Measurements from ENCODE around the gene GALNT17.

Gene GALNT17

DNA sequence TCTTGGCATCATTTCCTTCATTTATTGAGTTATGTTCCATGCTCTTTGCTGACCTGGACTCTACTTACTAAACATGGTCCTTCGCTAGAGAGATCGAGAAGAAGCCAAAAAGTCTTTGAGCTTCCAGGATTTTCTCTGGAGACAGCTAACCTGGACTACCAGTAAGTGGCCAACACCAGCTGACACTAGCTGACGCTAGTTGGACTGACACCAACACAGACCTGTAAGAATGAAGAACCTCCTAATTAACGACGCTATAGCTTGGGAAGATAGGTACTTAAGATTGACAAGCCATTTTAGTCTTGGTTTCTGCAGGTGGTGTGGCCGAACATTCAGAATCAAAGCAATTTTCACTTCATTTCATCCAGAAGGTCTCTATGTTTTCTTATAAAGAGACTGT, 66.4 kb downstream of the GALNT17 start:
- H3K4me3 ChIP-seq (ENCODE audit: low read depth, low read length), result no peak overlapping the region
- CTCF ChIA-PET, result no interaction called here
- no peaks in the 10 kb centered on the region for H3K4me1 ChIP-seq (ENCODE audit: control insufficient read depth, insufficient read depth, low read length)
- H3K27ac ChIP-seq (ENCODE audit: extremely low read depth, low read depth, low read length), result no peak overlapping the region
- H3K36me3 ChIP-seq (ENCODE audit: control insufficient read depth in 2 of 2, insufficient read depth in 1 of 2, low read length in 2 of 2), result no peaks in the 10 kb centered on the region
- POLR2A ChIA-PET, result no interaction called here
- no peaks in the 10 kb centered on the region for H3K9me3 ChIP-seq (ENCODE audit: control insufficient read depth, insufficient read depth, low read depth, low read length)
- TF ChIP-seq, protein P1, sequence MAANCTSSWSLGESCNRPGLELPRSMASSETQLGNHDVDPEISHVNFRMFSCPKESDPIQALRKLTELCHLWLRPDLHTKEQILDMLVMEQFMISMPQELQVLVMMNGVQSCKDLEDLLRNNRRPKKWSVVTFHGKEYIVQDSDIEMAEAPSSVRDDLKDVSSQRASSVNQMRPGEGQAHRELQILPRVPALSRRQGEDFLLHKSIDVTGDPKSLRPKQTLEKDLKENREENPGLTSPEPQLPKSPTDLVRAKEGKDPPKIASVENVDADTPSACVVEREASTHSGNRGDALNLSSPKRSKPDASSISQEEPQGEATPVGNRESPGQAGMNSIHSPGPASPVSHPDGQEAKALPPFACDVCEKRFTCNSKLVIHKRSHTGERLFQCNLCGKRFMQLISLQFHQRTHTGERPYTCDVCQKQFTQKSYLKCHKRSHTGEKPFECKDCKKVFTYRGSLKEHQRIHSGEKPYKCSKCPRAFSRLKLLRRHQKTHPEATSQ (tag by site-specific recombination; IDR thresholded peaks at IDR 0.05), result no peak
- no peak for TF ChIP-seq ZNF843 (tag by site-specific recombination; IDR thresholded peaks at IDR 0.05)
- TF ChIP-seq, protein P2, sequence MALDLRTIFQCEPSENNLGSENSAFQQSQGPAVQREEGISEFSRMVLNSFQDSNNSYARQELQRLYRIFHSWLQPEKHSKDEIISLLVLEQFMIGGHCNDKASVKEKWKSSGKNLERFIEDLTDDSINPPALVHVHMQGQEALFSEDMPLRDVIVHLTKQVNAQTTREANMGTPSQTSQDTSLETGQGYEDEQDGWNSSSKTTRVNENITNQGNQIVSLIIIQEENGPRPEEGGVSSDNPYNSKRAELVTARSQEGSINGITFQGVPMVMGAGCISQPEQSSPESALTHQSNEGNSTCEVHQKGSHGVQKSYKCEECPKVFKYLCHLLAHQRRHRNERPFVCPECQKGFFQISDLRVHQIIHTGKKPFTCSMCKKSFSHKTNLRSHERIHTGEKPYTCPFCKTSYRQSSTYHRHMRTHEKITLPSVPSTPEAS (tag by site-specific recombination; IDR thresholded peaks at IDR 0.05), result no peak
- no peak for TF ChIP-seq SP3 (tag by site-specific recombination; IDR thresholded peaks at IDR 0.05)
- no peak for TF ChIP-seq ZNF792 (tag by site-specific recombination; IDR thresholded peaks at IDR 0.05)
- TF ChIP-seq, protein P3, sequence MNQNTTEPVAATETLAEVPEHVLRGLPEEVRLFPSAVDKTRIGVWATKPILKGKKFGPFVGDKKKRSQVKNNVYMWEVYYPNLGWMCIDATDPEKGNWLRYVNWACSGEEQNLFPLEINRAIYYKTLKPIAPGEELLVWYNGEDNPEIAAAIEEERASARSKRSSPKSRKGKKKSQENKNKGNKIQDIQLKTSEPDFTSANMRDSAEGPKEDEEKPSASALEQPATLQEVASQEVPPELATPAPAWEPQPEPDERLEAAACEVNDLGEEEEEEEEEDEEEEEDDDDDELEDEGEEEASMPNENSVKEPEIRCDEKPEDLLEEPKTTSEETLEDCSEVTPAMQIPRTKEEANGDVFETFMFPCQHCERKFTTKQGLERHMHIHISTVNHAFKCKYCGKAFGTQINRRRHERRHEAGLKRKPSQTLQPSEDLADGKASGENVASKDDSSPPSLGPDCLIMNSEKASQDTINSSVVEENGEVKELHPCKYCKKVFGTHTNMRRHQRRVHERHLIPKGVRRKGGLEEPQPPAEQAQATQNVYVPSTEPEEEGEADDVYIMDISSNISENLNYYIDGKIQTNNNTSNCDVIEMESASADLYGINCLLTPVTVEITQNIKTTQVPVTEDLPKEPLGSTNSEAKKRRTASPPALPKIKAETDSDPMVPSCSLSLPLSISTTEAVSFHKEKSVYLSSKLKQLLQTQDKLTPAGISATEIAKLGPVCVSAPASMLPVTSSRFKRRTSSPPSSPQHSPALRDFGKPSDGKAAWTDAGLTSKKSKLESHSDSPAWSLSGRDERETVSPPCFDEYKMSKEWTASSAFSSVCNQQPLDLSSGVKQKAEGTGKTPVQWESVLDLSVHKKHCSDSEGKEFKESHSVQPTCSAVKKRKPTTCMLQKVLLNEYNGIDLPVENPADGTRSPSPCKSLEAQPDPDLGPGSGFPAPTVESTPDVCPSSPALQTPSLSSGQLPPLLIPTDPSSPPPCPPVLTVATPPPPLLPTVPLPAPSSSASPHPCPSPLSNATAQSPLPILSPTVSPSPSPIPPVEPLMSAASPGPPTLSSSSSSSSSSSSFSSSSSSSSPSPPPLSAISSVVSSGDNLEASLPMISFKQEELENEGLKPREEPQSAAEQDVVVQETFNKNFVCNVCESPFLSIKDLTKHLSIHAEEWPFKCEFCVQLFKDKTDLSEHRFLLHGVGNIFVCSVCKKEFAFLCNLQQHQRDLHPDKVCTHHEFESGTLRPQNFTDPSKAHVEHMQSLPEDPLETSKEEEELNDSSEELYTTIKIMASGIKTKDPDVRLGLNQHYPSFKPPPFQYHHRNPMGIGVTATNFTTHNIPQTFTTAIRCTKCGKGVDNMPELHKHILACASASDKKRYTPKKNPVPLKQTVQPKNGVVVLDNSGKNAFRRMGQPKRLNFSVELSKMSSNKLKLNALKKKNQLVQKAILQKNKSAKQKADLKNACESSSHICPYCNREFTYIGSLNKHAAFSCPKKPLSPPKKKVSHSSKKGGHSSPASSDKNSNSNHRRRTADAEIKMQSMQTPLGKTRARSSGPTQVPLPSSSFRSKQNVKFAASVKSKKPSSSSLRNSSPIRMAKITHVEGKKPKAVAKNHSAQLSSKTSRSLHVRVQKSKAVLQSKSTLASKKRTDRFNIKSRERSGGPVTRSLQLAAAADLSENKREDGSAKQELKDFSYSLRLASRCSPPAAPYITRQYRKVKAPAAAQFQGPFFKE (tag by site-specific recombination; IDR thresholded peaks at IDR 0.05; ENCODE audit: borderline replicate concordance), result no peak
- no peak for TF ChIP-seq ZNF48 (tag by site-specific recombination; IDR thresholded peaks at IDR 0.05)
- TF ChIP-seq ZNF558 (tag by site-specific recombination; IDR thresholded peaks at IDR 0.05), result no peak
- TF ChIP-seq ZNF785 (tag by site-specific recombination; IDR thresholded peaks at IDR 0.05), result no peak
- no peak for TF ChIP-seq ZNF548 (tag by site-specific recombination; IDR thresholded peaks at IDR 0.05)

DNA sequence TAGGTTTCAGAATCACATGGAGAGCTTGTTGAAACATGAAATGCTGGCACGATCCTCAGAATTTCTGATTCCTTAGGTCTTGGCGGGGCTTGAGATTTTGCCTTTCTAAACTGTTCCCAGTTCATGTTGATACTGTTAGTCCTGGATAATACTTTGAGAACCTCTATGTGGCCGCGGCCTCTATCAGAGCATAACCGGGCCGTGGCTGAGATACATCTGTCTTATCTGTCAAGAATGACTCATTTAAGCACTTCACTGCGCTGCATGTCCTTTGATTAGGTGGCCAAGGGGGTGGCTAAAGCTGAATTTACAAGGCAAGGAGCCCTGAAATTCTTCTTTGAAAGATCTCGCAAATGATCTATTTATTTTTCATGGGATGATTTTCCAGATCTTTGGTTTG, 66.9 kb downstream of the GALNT17 start:
- TF ChIP-seq ZNF112 (tag by site-specific recombination; IDR thresholded peaks at IDR 0.05), result no peak
- no peak for TF ChIP-seq ZNF169 (tag by site-specific recombination; IDR thresholded peaks at IDR 0.05)
- TF ChIP-seq WT1 (tag by site-specific recombination; IDR thresholded peaks at IDR 0.05), result no peak
- TF ChIP-seq, protein P4, sequence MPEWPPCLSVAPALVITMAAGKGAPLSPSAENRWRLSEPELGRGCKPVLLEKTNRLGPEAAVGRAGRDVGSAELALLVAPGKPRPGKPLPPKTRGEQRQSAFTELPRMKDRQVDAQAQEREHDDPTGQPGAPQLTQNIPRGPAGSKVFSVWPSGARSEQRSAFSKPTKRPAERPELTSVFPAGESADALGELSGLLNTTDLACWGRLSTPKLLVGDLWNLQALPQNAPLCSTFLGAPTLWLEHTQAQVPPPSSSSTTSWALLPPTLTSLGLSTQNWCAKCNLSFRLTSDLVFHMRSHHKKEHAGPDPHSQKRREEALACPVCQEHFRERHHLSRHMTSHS (tag by site-specific recombination; IDR thresholded peaks at IDR 0.05), result no peak
- TF ChIP-seq SCRT1 (tag by site-specific recombination; IDR thresholded peaks at IDR 0.05; ENCODE audit: borderline replicate concordance), result no peak
- no peak for TF ChIP-seq ZNF544 (tag by site-specific recombination; IDR thresholded peaks at IDR 0.05)
- TF ChIP-seq, protein P5, sequence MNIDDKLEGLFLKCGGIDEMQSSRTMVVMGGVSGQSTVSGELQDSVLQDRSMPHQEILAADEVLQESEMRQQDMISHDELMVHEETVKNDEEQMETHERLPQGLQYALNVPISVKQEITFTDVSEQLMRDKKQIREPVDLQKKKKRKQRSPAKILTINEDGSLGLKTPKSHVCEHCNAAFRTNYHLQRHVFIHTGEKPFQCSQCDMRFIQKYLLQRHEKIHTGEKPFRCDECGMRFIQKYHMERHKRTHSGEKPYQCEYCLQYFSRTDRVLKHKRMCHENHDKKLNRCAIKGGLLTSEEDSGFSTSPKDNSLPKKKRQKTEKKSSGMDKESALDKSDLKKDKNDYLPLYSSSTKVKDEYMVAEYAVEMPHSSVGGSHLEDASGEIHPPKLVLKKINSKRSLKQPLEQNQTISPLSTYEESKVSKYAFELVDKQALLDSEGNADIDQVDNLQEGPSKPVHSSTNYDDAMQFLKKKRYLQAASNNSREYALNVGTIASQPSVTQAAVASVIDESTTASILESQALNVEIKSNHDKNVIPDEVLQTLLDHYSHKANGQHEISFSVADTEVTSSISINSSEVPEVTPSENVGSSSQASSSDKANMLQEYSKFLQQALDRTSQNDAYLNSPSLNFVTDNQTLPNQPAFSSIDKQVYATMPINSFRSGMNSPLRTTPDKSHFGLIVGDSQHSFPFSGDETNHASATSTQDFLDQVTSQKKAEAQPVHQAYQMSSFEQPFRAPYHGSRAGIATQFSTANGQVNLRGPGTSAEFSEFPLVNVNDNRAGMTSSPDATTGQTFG (tag by site-specific recombination; IDR thresholded peaks at IDR 0.05; ENCODE audit: borderline replicate concordance), result no peak
- no peak for TF ChIP-seq ZNF416 (tag by site-specific recombination; IDR thresholded peaks at IDR 0.05)
- no peak for TF ChIP-seq KLF16 (tag by site-specific recombination; IDR thresholded peaks at IDR 0.05)
- no peak for TF ChIP-seq ZFHX2 (tag by site-specific recombination; conservative IDR thresholded peaks at IDR 0.05)
- no peak for TF ChIP-seq ZNF561 (tag by site-specific recombination; IDR thresholded peaks at IDR 0.05; ENCODE audit: borderline replicate concordance)
- TF ChIP-seq ZNF624 (tag by site-specific recombination; IDR thresholded peaks at IDR 0.05), result no peak
- TF ChIP-seq ZBTB48 (tag by site-specific recombination; IDR thresholded peaks at IDR 0.05), result no peak
- no peak for TF ChIP-seq ZNF837 (tag by site-specific recombination; IDR thresholded peaks at IDR 0.05)
- TF ChIP-seq ZNF768 (tag by site-specific recombination; IDR thresholded peaks at IDR 0.05), result no peak
- no peak for TF ChIP-seq ZNF311 (tag by site-specific recombination; IDR thresholded peaks at IDR 0.05; ENCODE audit: borderline replicate concordance)
- ChIA-PET CTCF (no interaction called here), POLR2A (no interaction called here)
- Histone ChIP-seq H3K4me1 (ENCODE audit: control insufficient read depth, insufficient read depth, low read length) (no peaks in the 10 kb centered on the region), H3K36me3 (ENCODE audit: control insufficient read depth in 2 of 2, insufficient read depth in 1 of 2, low read length in 2 of 2) (no peaks in the 10 kb centered on the region), H3K27ac (ENCODE audit: extremely low read depth, low read depth, low read length) (no peak overlapping the region), H3K9me3 (ENCODE audit: control insufficient read depth, insufficient read depth, low read depth, low read length) (no peaks in the 10 kb centered on the region), H3K4me3 (ENCODE audit: low read depth, low read length) (no peak overlapping the region)

All from HEK293 (cell line).